GM18907 (cell line): ENCODE measurements around the gene MDN1.
"Not testable (repeated sequence)": the region's sequence is repeated elsewhere in the genome, so short reads cannot be mapped to it uniquely, and the experiment has no call there.

ENCODE experiments used
- ATAC-seq: cut with Tn5 transposase; IDR thresholded peaks from one replicate; pipeline ENCODE4 v1.9.1; 2021; ENCODE audit warnings: mild to moderate bottlenecking, moderate library complexity; ENCODE audit not compliant: unreplicated experiment

MDN1 gene, protein sequence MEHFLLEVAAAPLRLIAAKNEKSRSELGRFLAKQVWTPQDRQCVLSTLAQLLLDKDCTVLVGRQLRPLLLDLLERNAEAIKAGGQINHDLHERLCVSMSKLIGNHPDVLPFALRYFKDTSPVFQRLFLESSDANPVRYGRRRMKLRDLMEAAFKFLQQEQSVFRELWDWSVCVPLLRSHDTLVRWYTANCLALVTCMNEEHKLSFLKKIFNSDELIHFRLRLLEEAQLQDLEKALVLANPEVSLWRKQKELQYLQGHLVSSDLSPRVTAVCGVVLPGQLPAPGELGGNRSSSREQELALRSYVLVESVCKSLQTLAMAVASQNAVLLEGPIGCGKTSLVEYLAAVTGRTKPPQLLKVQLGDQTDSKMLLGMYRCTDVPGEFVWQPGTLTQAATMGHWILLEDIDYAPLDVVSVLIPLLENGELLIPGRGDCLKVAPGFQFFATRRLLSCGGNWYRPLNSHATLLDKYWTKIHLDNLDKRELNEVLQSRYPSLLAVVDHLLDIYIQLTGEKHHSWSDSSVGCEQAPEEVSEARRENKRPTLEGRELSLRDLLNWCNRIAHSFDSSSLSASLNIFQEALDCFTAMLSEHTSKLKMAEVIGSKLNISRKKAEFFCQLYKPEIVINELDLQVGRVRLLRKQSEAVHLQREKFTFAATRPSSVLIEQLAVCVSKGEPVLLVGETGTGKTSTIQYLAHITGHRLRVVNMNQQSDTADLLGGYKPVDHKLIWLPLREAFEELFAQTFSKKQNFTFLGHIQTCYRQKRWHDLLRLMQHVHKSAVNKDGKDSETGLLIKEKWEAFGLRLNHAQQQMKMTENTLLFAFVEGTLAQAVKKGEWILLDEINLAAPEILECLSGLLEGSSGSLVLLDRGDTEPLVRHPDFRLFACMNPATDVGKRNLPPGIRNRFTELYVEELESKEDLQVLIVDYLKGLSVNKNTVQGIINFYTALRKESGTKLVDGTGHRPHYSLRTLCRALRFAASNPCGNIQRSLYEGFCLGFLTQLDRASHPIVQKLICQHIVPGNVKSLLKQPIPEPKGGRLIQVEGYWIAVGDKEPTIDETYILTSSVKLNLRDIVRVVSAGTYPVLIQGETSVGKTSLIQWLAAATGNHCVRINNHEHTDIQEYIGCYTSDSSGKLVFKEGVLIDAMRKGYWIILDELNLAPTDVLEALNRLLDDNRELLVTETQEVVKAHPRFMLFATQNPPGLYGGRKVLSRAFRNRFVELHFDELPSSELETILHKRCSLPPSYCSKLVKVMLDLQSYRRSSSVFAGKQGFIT (N-terminal part only)

DNA sequence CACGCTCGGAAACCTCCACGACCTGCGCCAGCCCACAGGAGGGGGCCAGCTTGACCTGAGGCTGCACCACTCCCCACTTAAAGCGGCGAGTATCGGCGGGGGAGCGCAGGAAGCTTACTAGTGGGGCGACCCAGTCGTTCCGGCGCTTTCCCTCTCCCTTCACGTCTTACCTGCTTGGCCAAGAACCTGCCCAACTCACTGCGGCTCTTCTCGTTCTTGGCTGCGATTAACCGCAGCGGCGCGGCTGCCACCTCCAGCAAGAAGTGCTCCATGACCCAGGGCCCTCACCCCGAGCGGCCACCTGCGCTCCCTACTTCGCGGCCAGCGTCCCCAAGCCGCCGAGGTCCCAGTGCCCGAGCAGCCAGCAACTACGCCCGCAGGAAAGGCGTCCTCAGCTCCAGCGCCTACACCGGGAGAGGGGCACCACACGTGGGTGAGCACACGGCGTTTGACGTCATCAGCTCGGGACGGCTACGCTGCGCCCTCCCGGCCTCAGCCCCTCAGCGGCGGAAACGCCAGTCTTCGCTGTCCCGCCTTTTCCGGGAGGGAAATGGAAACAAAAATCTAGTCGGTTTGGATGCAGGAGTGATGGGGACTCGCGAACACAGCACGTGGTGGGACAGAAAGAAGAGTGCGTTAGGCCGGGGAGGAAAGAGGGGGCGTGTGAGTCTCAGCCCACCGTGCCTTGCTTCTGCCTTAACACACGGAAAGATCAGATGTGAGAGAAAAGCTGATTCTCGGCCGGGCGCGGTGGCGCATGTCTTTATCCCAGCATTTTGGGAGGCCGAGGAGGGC is at the start of gene MDN1:
Gene MDN1 (minus strand): TSS at position 459 of the 795 bp plus-strand sequence. CDS start 187 bp downstream, at position 272.
- ATAC-seq, result peak; percentile 94

DNA sequence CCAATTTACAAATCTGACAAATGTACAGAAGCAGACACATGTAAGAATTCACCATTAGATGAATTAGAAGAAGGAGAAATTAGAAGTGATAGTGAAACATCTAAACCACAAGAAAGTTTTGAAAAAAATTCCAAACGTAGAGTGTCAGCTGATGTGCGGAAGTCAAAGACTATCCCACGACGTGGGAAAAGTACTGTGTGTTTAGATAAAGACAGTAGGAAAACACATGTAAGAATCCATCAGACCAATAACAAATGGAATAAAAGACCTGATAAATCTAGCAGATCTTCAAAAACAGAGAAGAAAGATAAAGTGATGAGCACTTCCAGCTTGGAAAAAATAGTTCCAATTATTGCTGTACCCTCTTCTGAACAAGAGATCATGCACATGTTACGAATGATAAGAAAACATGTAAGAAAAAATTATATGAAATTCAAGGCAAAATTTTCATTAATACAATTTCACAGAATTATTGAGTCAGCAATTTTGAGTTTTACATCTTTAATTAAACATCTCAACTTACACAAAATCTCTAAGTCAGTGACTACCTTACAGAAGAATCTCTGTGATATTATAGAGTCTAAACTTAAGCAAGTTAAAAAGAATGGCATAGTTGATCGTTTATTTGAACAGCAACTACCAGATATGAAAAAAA is 46.6 kb upstream of the MDN1 start:
- no peak for ATAC-seq

DNA sequence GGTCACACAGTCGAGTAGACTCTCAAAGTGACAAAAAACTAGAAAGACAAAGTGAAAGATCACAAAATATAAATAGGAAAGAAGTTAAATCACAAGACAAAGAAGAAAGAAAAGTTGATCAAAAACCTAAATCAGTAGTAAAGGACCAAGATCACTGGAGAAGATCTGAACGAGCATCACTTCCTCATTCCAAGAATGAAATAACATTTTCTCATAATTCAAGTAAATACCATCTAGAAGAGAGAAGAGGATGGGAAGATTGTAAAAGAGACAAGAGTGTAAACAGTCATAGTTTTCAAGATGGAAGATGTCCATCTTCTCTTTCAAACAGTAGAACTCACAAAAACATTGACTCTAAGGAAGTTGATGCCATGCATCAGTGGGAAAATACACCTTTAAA is 43.1 kb upstream of the MDN1 start:
- peak; percentile 19 for ATAC-seq

DNA sequence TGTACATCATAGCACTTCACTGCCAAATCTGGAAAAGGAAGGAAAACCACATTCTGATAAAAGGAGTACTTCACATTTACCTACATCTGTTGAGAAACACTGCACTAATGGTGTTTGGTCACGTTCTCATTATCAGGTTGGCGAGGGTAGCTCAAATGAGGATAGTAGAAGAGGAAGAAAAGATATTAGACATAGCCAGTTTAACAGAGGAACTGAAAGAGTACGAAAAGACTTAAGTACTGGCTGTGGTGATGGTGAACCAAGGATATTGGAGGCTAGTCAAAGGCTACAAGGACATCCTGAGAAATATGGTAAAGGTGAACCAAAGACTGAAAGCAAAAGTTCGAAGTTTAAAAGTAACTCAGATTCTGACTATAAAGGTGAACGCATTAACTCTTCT is 42.7 kb upstream of the MDN1 start:
- ATAC-seq, result peak; percentile 83

DNA sequence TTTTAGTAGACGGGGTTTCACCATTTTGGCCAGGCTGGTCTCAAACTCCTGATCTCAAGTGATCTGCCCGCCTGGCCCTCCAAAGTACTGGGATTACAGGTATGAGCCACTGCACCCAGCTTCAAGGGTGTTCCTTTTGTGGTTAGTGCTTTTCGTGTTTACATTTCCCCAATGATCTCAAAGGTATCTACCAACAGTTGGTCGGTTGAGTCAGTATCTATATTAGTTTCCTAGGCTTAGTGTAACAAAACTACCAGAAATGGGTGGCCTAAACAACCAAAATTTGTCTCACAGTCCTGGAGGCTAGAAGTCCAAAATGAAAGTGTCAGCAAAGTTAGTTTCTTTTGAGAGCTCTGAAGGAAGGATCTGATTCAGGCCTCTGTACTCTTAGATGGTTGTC is 40.1 kb upstream of the MDN1 start:
- peak; percentile 54 for ATAC-seq

DNA sequence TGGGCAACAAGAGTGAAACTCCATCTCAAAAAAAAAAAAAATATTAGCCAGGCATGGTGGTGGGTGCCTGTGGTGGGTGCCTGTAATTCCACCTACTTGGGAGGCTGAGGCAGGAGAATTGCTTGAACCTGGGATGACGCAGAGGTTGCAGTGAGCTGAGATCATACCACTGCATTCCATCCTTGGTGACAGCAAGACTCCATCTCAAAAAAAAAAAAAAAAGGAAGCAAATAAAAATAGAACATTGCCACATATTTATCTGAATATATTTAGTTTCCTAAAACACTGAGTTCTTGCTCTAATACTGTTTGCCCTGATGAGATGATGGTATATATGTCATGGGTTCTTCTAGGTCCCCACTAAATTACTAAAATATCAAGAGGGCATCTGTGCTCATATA is 38.4 kb upstream of the MDN1 start:
- ATAC-seq, result no peak

DNA sequence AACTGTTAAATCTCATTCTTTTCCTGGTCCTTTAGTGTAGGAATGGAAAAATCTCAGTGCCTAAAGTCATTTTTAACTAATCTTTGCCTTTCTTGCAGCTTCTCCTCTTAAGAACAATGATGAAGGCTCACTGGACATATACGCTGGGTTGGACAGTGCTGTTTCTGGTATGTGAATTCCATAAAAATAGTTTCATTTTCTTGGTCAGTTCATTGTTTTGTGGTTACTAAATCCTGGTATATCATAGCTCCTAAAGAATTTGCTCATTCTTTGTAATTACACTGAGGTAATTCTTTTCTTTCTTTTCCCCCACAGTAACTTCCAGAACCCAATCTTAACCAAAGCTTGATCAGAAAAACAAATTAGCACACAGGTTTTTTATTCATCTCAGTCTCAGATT is 33.5 kb upstream of the MDN1 start:
- ATAC-seq, result no peak

DNA sequence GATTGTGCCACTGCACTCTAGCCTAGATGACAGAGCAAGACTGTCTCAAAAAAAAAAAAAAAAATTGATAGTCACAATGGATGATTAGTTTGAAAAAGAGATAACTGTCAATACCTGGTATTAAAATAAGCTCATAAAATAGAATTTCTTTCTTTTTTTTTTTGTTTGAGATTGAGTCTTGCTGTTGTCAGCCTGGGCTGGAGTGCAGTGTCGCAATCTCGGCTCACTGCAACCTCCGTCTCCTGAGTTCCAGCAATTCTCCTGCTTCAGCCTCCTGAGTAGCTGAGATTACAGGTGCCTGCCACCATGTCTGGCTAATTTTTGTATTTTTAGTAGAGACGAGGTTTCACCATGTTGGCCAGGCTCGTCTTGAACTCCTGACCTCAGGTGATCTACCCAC is 27.9 kb upstream of the MDN1 start:
- not testable (repeated sequence) for ATAC-seq

DNA sequence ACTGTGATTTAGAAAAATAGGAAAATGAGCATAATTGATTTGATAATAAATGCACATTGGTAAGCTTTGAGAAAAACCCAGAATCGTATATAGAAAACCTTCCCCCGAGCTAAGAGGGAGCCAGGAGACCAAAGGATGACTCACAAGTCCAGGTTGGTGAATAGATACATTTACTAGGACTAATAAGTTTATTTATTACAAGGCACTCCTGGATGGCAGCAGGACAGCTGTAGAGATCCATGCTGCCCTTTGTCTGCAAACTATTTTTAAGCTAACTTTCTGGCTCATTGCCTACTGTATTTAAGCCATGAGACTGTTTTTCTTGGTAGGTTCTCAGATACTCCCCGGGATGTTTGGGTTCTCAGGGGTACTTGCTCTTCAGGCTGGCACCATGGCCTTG is 23.5 kb upstream of the MDN1 start:
- ATAC-seq, result no peak

DNA sequence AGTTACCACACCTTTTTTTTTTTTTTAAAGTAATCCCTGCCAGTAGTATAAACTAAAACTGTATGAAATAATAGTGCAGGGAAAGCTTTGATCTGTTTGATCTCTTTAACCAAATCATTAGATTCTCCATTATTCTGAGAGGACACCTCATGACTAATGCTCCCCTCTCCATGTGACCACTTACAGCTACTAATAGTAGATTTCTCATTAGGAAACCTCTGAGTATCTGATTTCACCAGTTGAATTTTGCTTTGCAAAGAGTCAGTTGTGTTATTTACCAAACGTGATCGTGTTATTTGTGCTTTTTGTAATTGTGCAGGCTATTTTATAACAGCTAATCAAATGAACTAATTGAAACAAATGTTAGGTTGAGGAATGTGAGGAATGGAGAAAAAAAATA is 22.6 kb upstream of the MDN1 start:
- ATAC-seq, result no peak

DNA sequence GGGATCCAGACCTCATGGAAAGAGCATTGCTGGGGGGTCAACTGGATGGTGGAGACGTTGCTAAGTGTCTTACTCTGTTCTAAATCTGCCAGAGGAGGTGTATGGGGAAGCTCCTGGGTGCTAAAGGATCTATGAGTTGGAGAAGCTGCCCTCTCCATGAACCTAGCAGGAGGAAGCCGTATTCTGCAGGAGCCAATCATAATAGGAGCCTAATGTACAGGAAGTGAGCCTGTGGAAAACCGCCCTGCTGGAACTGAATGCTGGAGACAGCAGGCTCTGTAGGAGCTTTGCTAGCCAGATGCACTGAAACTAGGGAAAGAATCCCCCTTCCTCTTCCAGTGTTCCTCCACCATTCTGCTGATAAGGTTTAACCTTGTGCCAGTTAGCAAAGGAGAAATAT is 20.9 kb upstream of the MDN1 start:
- no peak for ATAC-seq

DNA sequence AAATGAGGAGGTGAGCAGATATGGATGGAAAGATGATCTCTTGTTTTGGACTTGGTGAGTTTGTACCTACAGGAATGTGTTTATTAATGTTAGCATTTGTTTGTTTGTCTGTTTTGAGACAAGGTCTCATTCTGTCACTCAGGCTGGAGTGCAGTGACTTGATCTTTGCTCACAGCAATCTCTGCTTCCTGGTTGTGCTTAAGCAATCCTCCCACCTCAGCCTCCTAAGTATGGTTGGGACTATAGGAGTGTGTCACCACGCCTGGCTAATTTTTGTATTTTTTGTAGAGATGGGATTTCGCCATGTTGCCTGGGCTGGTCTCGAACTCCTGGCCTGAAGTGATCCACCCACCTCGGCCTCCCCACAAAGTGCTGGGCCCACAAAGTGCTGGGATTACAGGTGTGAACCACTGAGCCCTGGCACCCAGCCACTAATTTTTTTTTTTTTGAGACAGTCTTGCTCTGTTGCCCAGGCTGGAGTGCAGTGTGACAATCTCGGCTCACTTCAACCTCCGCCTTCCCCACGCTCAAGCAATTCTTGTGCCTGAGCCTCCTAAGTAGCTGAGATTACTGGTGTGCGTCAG is 17.1 kb upstream of the MDN1 start:
- ATAC-seq, result no peak

DNA sequence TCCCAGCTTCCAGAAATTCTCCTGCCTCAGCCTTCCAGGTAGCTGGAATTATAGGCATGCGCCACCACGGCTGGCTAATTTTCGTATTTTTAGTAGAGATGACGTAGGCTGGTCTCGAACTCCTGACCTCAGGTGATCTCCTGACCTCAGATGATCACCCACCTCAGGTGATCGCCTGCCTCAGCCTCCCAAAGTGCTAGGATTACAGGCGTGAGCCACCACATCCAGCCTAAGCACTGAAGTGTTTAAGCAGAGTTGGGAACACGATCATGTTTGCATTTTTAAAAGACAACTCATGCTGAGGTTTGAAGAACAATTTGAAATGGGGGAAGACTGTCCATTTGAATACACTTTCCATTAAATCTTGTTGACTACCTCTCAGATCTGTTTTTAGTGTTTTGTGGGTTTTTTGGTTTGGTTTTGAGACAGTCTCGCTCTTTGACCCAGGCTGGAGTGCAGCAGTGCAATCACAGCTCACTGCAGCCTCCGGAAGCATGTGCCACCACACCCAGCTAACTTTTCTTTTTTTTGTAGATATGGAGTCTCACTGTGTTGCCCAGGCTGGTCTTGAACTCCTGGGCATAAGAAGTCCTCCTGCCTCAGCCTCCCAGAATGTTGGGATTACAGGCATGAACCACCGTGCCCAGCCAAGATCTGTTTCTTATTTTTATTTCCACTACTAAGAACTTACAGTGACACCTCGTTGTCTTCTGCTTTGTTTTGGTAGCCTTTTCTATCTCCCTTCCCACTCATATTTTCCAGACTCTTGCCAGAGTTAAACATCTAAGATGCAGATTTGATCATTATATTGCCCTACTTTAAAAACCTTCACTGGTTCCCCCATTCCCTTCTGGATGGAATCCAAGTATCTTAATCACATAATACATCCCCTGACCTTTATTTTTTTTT is 15.5 kb upstream of the MDN1 start:
- ATAC-seq, result peak; percentile 97

DNA sequence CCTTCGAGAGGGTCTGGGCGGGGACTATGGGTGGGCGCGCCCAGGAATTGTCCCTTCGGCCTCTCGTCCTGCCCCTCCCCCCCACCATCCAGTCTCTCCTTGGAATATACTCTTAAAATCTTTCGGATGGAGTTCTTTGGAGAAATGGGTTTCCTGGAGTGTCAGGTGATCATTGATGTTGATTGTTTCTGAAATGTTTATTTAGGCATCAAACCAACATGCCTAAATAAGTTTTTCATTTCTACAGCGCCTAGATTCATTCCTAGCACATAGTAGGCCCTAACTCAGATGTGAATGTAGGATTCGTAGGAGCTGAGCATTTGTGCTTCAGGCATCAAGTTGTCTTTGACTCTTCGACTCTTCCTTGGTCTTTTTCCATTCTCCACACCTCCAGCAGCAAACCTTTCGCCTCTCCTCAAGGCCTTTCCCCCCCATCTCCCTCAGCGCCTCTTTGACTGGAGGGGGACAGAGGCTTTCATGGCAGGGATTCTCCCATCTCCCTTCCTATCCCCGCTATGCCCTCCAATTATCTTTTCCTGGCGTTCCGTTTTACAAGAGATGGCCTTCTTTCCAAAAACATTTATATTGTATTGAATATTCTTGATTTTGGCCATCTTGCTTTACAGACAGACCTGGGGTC is 10.7 kb upstream of the MDN1 start:
- no peak for ATAC-seq

DNA sequence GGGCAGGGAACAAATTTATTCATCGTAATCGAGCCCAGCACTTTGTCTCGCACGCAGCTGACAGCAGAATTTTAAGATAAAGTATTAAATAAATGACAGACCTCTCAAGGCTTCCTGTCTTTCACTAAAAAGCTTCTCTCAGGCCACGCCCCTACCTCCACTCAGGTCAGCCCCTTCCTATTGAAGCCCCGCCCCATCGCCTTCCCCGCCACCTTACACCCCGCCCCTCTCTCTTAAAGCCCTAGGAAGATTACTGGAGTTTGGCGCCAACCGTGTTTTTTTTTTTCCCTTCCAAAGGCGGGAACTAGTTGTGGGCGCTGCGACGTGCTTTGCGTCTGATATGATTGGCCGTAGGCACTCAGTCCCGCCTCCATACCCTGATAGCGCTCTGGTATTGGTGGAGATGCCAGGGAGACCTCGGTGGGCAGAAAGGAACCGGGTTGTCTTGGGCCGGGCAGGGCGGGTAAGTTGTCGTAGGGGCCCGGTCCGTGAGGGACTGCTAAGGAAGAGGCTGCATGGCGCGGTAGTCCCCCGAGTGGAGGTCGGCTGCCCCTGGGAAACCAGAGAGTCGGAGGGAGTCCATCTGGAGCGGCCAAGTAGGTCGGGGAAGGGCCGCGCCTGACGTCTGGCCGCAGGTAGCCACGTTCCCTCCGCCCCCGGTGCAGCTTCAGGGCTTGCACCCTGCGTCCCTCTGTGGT is 10.0 kb upstream of the MDN1 start, which contains the start of gene CASP8AP2:
Gene CASP8AP2 (plus strand): TSS at position 409 of the 698 bp plus-strand sequence.
- peak; percentile 98 for ATAC-seq

DNA sequence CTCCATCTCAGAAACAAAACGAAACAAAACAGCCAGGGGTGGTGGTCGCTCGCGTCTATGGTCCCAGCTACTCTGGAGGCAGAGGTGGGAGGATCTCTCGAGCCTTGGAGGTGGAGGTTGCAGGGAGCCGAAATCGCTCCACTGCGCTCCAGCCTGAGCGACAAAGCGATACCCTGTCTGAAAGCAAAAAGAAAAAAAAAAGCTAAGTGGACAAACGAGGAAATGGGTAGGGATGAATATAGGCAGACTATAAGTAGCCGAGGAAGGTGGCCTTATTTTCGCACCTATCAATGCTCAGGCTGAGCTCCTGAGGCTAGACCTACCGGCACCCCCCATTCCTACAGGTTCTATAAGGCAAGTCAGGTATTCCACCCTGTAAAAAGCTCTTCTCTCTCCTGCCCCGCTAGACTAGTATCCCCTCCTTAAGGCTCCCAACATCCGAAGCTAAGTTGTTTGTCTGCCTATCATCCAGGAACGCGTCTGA is 9.4 kb upstream of the MDN1 start:
- peak; percentile 44 for ATAC-seq

DNA sequence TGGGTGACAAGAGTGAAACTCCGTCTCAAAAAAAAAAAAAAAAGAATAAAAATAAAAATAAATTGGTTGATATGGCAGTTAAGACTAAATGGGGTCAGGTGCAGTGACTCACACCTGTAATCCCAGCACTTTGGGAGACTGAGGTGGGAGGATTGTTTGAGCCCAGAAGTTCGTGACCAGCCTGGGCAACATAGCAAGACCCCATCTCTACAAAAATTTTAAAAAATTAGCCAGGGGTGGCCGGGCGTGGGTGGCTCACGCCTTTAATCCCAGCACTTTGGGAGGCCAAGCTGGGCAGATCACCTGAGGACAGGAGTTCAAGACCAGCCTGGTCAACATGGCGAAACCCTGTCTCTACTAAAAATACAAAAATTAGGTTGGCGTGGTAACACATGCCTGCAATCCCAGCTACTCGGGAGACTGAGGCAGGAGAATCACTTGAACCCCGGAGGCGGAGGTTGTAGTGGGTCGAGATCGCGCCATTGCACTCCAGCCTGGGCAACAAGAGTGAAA is 8.9 kb upstream of the MDN1 start:
- not testable (repeated sequence) for ATAC-seq
